CD4-positive, alpha-beta T cell treated with Interleukin-2 at 100 ng/mL for 4 hours (primary cell): ENCODE results near the gene ALDH16A1.

Experiments
- DNase-seq: peaks from one replicate; pipeline ENCODE4 v3.0.0-alpha.2; 2020; ENCODE audit warnings: low spot score

ALDH16A1 gene

GRCh38 chr19:49453013-49453756 lies at the start of gene ALDH16A1:
TSS of gene ALDH16A1 (plus strand) at chr19:49453225. CDS start at chr19:49453332, 107 bp downstream.
- peak; percentile 98 for DNase-seq

DNA sequence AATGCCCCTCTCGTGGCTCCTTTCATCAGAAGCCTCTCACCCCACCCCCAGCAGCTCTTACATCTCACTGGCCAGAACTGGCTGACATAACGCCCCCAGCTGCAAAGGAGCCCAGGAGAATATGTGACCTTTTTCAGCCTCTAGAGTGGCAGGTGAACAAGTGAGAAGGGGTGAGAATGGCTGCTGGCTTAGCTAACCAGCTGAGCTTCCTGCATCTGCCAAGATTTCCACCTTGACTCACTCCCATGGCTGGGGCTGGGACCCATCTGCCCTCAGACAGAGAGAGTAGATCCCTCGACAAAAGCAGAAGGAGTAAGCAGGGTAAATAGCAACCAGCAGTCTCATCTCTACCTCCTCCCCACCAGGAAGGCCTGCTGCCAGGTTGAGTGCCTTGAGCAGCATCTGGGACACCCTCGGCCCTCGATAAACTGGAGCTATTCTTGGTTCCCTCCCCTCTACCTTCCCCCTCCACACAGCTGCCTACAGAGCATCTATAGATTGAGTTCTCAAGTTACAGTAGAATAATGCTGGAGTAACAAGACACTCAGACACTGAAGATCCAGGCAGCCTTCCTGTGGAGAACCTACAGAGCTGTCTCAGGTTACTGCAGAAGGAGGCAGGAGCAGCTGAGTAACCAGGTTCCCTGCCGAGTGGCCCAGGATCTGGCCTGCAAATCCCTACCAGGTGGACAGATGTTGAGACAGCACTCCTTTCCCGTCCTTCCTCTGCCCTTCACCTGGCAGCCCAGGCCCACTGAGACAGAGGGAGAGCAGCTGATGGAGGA lies 49.4 kb upstream of the ALDH16A1 start:
- no peak for DNase-seq

GRCh38 chr19:49407079-49407478 lies 45.9 kb upstream of the ALDH16A1 start:
- no peak for DNase-seq

GRCh38 chr19:49407482-49408015 lies 45.5 kb upstream of the ALDH16A1 start:
- no peak for DNase-seq

GRCh38 chr19:49408816-49409440 lies 44.1 kb upstream of the ALDH16A1 start:
- no peak for DNase-seq

GRCh38 chr19:49409441-49410029 lies 43.5 kb upstream of the ALDH16A1 start:
- DNase-seq, result peak; percentile 37

- DNase-seq, result no peak
Observed at GRCh38 chr19:49411681-49412326, 41.2 kb upstream of the ALDH16A1 start.

DNA sequence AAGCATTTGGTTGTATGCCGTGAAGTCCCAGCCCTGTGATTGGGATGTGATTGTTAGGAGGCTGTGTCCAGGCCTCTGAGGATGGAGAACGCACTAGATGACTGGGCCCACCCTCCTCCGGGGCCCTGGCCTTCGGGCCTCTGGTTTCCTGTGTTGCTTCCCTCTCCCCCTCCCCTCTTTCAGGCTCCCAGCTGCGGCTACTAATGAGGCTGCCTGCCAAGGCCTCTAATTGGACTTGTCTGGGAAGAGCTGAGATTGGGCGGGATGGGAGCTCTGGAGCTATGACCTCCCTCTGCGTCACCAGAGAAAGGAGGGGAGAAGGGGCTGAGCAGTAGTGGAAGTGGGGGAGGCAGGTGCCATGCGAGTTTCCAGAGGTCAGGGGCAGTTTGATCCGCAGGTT lies 39.7 kb upstream of the ALDH16A1 start:
- DNase-seq, result no peak

DNA sequence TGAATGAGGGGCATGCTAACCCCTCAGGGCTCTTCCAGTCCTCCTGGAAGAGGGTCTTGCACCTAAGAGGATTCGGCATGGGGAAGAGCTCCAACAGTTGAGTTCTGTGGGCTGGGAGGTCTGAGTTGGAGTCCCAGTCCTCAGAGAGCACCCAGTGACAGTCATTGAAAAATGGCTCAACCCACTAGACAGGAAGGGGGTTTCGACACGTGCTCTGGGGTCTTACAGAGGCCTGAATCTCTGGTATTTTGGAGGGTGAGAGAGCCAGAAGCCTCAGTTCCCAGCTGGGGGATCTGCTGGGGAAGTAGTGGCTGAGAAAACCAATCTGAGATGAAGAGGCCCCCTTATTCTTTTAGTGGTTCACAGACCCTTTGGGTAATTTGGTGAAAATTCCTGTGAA lies 38.8 kb upstream of the ALDH16A1 start:
- no peak for DNase-seq

DNA sequence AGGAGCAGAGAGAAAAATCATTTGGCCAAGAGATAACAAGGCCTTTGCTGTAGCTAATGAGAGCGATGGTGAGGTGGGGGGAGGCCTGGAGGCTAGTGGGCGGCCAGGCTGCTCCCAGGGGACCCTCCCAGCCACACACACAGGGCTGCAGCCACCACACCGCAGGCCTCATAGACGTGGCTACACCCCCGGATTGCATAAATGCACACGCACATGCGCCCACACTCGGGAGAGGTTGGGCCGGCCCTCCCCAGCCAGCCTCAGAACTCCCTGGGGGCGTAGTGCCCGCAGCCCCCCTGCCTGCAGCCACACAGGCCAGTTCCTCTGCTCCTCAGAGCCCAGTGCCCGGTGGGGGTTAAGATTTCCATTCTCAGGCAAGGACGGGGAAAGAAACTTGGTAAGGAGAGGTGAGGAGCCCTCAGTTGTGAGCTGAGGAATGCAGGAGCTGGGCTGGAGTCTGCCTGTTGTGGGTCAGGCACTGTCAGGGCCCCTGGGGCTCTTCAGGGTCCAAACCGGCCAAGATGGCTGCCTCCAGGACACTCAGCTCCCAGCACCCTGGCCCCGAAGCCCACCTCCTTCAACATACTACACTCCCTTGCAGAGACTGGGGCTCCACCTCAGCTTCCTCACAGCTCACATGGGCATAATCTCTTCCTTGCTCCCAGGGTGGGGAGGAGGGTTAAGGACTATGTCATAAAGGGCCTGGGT lies 37.8 kb upstream of the ALDH16A1 start:
- no peak for DNase-seq

- DNase-seq, result no peak
Observed at GRCh38 chr19:49415810-49416200, 37.2 kb upstream of the ALDH16A1 start.

DNA sequence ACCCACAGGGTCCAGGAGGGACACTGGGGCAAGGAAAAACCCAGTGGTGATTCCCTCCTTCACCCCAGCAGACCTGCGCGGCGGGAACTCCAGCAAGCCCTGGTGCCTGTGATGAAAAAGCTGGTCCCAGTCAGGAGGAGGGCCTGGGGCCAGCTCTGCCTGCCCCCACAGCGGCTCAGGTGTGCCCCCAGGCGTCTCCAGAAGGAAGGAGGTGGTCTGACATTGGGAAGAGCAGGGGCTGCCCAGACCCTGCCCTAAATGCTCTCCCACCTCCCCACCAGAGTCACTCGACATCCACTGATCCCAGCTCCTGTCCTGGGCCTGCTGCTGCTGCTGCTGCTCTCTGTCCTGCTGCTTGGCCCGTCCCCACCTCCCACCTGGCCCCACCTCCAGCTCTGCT lies 35.9 kb upstream of the ALDH16A1 start:
- DNase-seq, result no peak

DNA sequence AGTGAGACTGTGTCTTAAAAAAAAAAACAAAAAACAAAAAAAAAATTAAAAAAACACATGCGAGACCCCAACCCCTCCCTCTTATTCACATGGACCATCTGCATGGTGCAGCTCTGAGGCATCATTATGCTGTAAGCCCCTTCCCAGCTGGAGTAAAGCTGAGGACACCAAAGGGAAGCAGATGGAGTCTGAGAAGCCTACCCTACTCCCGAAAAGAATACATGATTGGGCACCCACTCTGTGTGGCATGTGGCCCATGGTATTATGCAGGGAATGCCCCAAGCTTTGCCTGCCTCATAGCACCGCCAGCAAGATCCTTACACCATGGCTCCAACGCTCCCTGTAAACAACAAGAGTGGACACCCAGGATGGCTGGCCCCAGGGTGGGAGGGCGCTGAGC lies 34.5 kb upstream of the ALDH16A1 start:
- no peak for DNase-seq

- no peak for DNase-seq
Observed at GRCh38 chr19:49419173-49419572, 33.9 kb upstream of the ALDH16A1 start.

DNA sequence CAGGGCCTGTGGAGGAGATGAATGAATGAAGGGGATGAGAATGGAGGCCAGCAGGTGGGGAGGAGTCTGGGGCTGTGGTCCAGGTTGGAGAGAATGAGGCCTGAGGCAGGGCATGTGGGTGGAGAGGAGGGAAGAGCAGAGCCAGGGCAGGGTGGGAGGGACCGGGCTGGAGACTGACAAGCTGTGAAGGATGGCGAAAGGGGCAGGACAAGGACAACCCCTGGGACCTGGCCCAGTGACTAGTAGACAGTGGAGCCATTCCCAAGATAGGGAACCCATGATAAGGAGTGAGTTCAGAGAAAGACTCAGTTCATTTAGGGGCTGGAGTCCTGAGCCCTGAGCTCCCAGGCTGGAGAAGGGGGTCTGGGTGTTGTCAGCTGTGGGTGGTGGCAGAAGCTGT lies 32.8 kb upstream of the ALDH16A1 start:
- DNase-seq, result no peak

DNA sequence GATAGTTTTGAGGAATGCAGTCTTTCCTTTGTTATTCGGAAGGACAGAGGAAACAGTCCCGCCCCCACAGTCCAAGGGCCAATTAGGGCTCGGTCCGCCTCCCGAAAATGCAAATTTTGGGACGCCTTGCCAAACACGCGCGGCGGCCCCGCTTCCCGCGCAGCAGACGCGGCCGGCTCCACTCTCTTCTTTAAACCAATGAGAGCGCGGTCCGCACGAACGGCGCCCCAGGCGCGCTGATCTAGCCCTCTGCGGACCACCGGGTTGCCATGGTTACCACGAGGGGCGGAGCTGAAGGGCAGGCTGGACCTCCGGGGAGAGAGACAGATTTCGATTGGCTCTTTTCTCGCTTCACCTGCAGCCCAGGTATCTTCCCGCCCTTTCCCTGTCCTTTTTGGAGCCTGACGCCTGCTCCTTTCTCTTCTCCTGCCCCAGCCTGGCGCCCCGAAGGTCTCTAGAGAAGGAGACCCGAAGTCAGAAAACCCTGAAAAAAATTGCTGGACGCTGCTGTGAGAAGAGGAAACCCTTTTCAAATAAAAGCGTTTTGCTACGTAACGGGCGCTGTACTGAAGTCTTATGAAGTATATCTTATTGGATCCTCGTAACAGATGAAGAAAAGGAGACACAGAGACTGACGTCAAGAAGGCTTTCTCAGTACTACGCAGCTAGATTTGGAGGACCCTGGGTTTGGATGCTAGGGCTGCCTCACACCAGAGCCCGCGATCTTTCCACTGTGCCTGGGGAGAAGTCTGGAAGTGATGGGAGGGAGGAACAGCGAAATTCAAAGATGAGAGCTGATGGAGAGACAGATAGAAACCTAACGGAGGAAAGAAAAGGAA lies 31.8 kb upstream of the ALDH16A1 start:
- no peak for DNase-seq

GRCh38 chr19:49421878-49422202 lies 31.2 kb upstream of the ALDH16A1 start:
- DNase-seq, result no peak

GRCh38 chr19:49422407-49423070 lies 30.5 kb upstream of the ALDH16A1 start:
- DNase-seq, result peak; percentile 35

DNA sequence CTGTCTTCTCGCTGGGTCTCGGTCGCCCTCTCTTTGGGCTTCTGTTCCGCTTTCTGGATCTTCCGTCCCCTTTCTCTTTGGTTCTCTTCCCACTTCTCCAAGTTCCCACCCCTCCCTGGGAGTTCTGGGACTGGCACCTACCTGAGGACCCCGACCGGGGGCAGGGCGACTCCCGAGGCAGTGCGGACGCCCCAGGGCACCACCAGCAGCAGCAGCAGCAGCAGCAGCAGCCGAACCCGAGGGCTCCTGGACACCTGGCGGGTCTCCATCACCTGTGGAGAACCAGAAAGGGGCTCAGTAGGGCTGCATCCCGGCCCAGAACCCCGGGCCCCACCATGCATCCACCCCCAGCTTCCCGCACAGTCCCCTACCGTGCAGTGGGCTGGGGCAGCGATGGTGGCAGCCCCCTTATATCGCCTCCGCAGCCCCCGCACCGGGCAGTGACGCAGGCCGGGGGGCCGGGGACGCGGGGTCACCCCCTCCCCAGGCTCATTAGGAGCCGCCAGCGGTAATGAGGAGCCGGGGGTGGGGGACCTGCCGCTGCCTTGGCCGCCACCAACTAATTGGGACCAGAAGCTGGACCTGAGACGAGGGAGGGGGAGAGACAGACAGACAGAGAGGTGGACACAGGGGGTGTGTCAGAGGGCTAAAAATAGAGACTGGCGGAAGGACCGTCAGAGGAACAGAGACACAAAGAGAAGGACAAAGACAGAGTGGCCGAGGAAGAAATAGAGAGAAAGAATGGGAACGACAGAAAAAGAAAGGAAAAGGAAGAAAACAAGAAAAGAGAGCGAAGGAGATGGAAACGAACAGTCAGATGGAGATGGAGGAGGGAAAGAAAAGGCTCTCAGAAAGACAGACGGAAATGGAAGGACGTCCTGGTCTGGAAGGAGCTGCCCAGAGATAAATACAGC lies 29.7 kb upstream of the ALDH16A1 start, which contains the start of gene PTH2:
Gene PTH2 (minus strand): TSS at position 371 of the 914 bp plus-strand sequence. CDS start 102 bp downstream, at position 269.
- DNase-seq, result no peak
